ENCODE measurements around the gene RAD51B. TPM values are rescaled to one million over a fixed set of nuclear protein-coding genes. Genes with fewer than 3 reads are reported as not detected.

RAD51B gene
- total RNA-seq, 4 donors from 2014 or later, result 8.9 to 30.3 (median 10.4) TPM

GRCh38 chr14:68477461-68478085, 658.0 kb downstream of the RAD51B start:
- DNase-seq (ENCODE audit: low spot score) (no peak), ATAC-seq (ENCODE audit: low FRiP score) (no peak)
- TF ChIP-seq, protein P1, sequence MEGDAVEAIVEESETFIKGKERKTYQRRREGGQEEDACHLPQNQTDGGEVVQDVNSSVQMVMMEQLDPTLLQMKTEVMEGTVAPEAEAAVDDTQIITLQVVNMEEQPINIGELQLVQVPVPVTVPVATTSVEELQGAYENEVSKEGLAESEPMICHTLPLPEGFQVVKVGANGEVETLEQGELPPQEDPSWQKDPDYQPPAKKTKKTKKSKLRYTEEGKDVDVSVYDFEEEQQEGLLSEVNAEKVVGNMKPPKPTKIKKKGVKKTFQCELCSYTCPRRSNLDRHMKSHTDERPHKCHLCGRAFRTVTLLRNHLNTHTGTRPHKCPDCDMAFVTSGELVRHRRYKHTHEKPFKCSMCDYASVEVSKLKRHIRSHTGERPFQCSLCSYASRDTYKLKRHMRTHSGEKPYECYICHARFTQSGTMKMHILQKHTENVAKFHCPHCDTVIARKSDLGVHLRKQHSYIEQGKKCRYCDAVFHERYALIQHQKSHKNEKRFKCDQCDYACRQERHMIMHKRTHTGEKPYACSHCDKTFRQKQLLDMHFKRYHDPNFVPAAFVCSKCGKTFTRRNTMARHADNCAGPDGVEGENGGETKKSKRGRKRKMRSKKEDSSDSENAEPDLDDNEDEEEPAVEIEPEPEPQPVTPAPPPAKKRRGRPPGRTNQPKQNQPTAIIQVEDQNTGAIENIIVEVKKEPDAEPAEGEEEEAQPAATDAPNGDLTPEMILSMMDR (IDR thresholded peaks at IDR 0.05), result no peak

DNA sequence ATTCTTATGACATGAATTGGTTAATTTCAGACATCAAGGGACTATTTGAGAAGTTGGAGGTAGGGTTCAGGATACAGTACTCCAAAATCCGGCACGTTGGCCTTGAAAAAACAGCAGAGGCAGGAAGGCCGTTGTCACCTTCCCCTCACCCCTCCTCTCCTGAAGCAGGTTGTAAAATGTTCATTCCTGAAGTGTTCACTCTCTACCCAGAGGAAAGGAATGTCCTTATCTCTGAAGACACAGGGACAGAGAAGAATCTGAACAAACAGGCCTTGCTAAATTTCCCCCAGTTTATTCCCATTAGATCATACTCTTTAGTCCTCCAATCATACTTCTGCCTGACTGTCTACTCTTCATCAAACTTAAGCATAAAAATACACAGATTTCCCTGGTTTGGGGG, 659.7 kb downstream of the RAD51B start:
- TF ChIP-seq, protein P1 (IDR thresholded peaks at IDR 0.05), result no peak
- no peak for ATAC-seq (ENCODE audit: low FRiP score)
- DNase-seq (ENCODE audit: low spot score), result no peak

DNA sequence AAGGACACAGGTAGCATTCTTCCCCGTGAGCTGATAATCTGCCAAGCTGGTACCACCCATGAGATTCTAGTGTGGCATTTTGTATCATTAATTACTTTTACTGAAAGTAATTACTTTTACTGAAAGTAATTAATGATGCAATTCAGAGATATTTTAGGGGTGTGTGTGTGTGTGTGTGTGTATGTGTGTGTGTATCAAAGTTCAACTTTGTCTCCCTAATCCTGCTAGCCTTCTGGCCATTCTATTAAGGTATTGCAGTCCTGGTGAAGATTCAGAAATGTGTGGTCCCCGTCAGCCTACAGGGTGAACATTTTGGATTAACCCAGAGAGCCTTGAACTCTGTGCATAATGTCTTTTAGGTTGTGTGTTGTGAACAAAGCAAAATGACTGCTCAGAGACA, 662.4 kb downstream of the RAD51B start:
- ATAC-seq (ENCODE audit: low FRiP score) (no peak), DNase-seq (ENCODE audit: low spot score) (no peak)
- TF ChIP-seq, protein P1 (IDR thresholded peaks at IDR 0.05), result no peak

- no peak for ATAC-seq (ENCODE audit: low FRiP score)
- TF ChIP-seq, protein P1 (IDR thresholded peaks at IDR 0.05), result no peak
- no peak for DNase-seq (ENCODE audit: low spot score)
Observed at GRCh38 chr14:68482772-68483395, 663.3 kb downstream of the RAD51B start.

DNA sequence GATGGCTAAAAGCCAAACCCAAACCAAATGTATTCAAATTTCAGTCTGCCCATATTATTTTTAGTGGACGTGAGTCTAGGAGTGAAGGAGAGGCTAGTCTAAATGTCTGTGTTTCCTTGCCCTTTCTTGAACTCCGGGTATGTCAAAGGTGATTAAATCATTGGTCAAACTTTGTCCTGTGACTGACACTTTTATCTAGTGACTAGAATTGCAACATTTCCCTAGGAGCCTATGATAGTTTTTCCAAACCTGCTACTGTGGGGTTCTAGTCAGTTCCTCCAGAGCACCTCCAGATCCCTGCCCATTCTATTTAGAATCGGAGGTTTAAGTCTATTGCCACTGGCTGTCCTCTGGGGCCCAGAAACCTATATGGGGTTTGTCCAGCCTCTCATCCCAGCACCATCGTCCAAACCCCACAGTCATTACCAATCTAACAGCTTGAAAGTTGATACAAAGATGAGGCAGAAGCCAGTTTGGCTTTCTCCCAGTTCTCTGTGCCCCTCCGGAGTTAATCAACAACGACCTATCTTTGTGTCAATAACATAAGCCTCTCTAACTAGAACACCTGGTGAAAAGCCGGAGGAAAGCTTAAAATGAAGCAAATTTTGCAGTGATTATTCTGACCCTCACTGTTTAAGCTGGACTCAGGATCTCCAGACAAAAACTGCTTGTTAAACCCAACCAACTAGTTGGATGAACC, 666.6 kb downstream of the RAD51B start:
- DNase-seq (ENCODE audit: low spot score), result no peak
- TF ChIP-seq, protein P1 (IDR thresholded peaks at IDR 0.05), result no peak

GRCh38 chr14:68486809-68487208, 667.2 kb downstream of the RAD51B start:
- TF ChIP-seq, protein P1 (IDR thresholded peaks at IDR 0.05), result no peak
- DNase-seq (ENCODE audit: low spot score), result no peak
- ATAC-seq (ENCODE audit: low FRiP score), result no peak

More for the DNA sequence above, 666.6 kb downstream of the RAD51B start:
- no peak for ATAC-seq (ENCODE audit: low FRiP score)

All from omental fat pad (tissue), 4 donors.